Mucosa of descending colon (tissue), 3 donors: ENCODE results near the gene LNPK. TPM values are rescaled to one million over a fixed set of nuclear protein-coding genes. Genes with fewer than 3 reads are reported as not detected.

Source experiments
- ATAC-seq: fragments of 200-7000 bp; cut with Tn5 transposase; one replicate; pipeline ENCODE4 v1.9.1; 2020; ENCODE audit warnings: mild to moderate bottlenecking, moderate library complexity
- DNase-seq, 3 donors: peaks; one replicate each; pipeline ENCODE4 v3.0.0-alpha.2; 2020
- H3K36me3 ChIP-seq: fragments of 200-600 bp; one replicate; pipeline ENCODE4 v1.8.0; 2021; ENCODE audit warnings: low read depth, mild to moderate bottlenecking
- H3K4me1 ChIP-seq: fragments of 200-600 bp; one replicate; pipeline ENCODE4 v1.8.0; 2021; ENCODE audit warnings: low read depth, mild to moderate bottlenecking
- H3K4me3 ChIP-seq: fragments of 200-600 bp; one replicate; pipeline ENCODE4 v1.8.0; 2021; ENCODE audit warnings: mild to moderate bottlenecking
- H3K9me3 ChIP-seq: fragments of 200-600 bp; one replicate; pipeline ENCODE4 v1.8.0; 2021; ENCODE audit warnings: mild to moderate bottlenecking
- CTCF ChIP-seq: fragments of 200-600 bp; IDR thresholded peaks from one replicate; pipeline ENCODE4 v1.8.0; 2022; ENCODE audit warnings: antibody characterized with exemption, mild to moderate bottlenecking
- intact Hi-C, 2 donors: fragments of 100-400 bp; cut with DNase I in 1 of 2; cut with micrococcal nuclease in 1 of 2; formaldehyde crosslinking; loops; one replicate each; pipeline versions ENCODE4 v1.11.0 to v1.11.1; 2022; cut with DNase I, micrococcal nuclease
- total RNA-seq, 3 donors: library from RNA; stranded (reverse); fragmentation: NEBNext Ultra II Directional in 2 of 3; extraction: Animal tissue kit (Norgen Biotek cat#: 25700) in 2 of 3; gene quantifications; one replicate each; pipeline versions ENCODE4 v1.2.1 to v1.2.4, GENCODE V29; 2021 to 2023
- donor health status: DM: no; HTN: no; CAD: no; lungs with moderate emphysema.
- donor health status: DM: no; HTN: no; CAD: no.
- donor health status: DM: no; HTN: yes; CAD: no.

Gene LNPK
- total RNA-seq, 3 donors from 2014 or later = 33.4 to 35.9 (median 35.3) TPM

- peaks cover 4% of the 10 kb centered on the region for H3K4me1 ChIP-seq
- H3K9me3 ChIP-seq = no peaks in the 10 kb centered on the region
- H3K36me3 ChIP-seq = no peaks in the 10 kb centered on the region
- ATAC-seq = no peak
- no peak for DNase-seq
- no peak for TF ChIP-seq CTCF
- H3K4me3 ChIP-seq = no peak overlapping the region
- intact Hi-C loops = no loop called here
Measured at GRCh38 chr2:176025932-176026331, 23.9 kb upstream of the LNPK start.

- H3K4me1 ChIP-seq = no peaks in the 10 kb centered on the region
- DNase-seq = no peak
- H3K4me3 ChIP-seq = no peak overlapping the region
- no peak for ATAC-seq
- no peaks in the 10 kb centered on the region for H3K9me3 ChIP-seq
- TF ChIP-seq CTCF = no peak
- H3K36me3 ChIP-seq = no peaks in the 10 kb centered on the region
- intact Hi-C loops = no loop called here
Measured at GRCh38 chr2:176024083-176024482, 22.0 kb upstream of the LNPK start.

GRCh38 chr2:176022048-176022447, 20.0 kb upstream of the LNPK start:
- H3K4me1 ChIP-seq = no peaks in the 10 kb centered on the region
- no peak overlapping the region for H3K4me3 ChIP-seq
- no peak for ATAC-seq
- H3K36me3 ChIP-seq = no peaks in the 10 kb centered on the region
- intact Hi-C loops = no loop called here
- H3K9me3 ChIP-seq = no peaks in the 10 kb centered on the region
- TF ChIP-seq CTCF = no peak
- DNase-seq = no peak

- DNase-seq (no peak), ATAC-seq (no peak)
- no peak for TF ChIP-seq CTCF
- H3K4me1 ChIP-seq = no peaks in the 10 kb centered on the region
- no peaks in the 10 kb centered on the region for H3K36me3 ChIP-seq
- no peaks in the 10 kb centered on the region for H3K9me3 ChIP-seq
- H3K4me3 ChIP-seq = no peak overlapping the region
- intact Hi-C loops = no loop called here
Measured at GRCh38 chr2:176020400-176020799, 18.3 kb upstream of the LNPK start.

GRCh38 chr2:176018708-176019107, 16.6 kb upstream of the LNPK start:
- Histone ChIP-seq H3K36me3 (no peaks in the 10 kb centered on the region), H3K9me3 (no peaks in the 10 kb centered on the region), H3K4me1 (no peaks in the 10 kb centered on the region), H3K4me3 (no peak overlapping the region)
- TF ChIP-seq CTCF = no peak
- intact Hi-C loops = no loop called here
- DNase-seq = no peak
- ATAC-seq = no peak

GRCh38 chr2:176009445-176009844, 7.4 kb upstream of the LNPK start:
- Histone ChIP-seq H3K36me3 (no peaks in the 10 kb centered on the region), H3K4me3 (no peak overlapping the region), H3K4me1 (no peaks in the 10 kb centered on the region), H3K9me3 (no peaks in the 10 kb centered on the region)
- no peak for DNase-seq
- intact Hi-C loops = no loop called here
- TF ChIP-seq CTCF = no peak
- peak; percentile 87 for ATAC-seq
